ENCODE data around the gene NFIB.
A peak's percentile ranks its signal among the peaks of the same experiment; 100 is the strongest.

The NFIB gene

GRCh38 chr9:14313951-14314423 lies at the start of gene NFIB:
TSS of gene NFIB (minus strand) at chr9:14314141. CDS start at chr9:14313511, 630 bp downstream.
- peak within 1 kb of the TSS; percentile 55 for H3K4me3 ChIP-seq (ENCODE audit: low read depth, low read length)

GRCh38 chr9:14362175-14362574 lies 48.2 kb upstream of the NFIB start:
- ChIA-PET CTCF (interaction anchor here (3.9 kb wide), 1 partner anchor 10 kb away, joined by 44 read pairs; no protein-coding TSS in a partner anchor), POLR2A (no interaction called here)
- no peak for DNase-seq (ENCODE audit: low read depth, low spot score)
- H3K4me3 ChIP-seq (ENCODE audit: low read depth, low read length): no peak overlapping the region
- TF ChIP-seq CTCF (IDR thresholded peaks at IDR 0.05; ENCODE audit: insufficient read depth, low read length, missing control alignments): no peak

More at GRCh38 chr9:14313951-14314423, at the start of gene NFIB:
- CTCF ChIA-PET: no interaction called here
- TF ChIP-seq CTCF (IDR thresholded peaks at IDR 0.05; ENCODE audit: insufficient read depth, low read length, missing control alignments): no peak
- POLR2A ChIA-PET: no interaction called here
- no peak for DNase-seq (ENCODE audit: low read depth, low spot score)

- TF ChIP-seq CTCF (IDR thresholded peaks at IDR 0.05; ENCODE audit: insufficient read depth, low read length, missing control alignments): no peak
- no peak for DNase-seq (ENCODE audit: low read depth, low spot score)
- ChIA-PET POLR2A (no interaction called here), CTCF (interaction anchor here (1.1 to 3.9 kb wide), 2 partner anchors 8 to 65 kb away, joined by 3 to 44 read pairs; no protein-coding TSS in a partner anchor)
- H3K4me3 ChIP-seq (ENCODE audit: low read depth, low read length): no peak overlapping the region
These were observed 47.1 kb upstream of the NFIB start for GRCh38 chr9:14361074-14361473.

GRCh38 chr9:14358523-14358922 lies 44.6 kb upstream of the NFIB start:
- DNase-seq (ENCODE audit: low read depth, low spot score): no peak

GRCh38 chr9:14356351-14357265 lies 42.7 kb upstream of the NFIB start:
- ChIA-PET CTCF (no interaction called here), POLR2A (no interaction called here)
- no peak for TF ChIP-seq CTCF (IDR thresholded peaks at IDR 0.05; ENCODE audit: insufficient read depth, low read length, missing control alignments)
- H3K4me3 ChIP-seq (ENCODE audit: low read depth, low read length): no peak overlapping the region
- no peak for DNase-seq (ENCODE audit: low read depth, low spot score)

More at GRCh38 chr9:14358523-14358922, 44.6 kb upstream of the NFIB start:
- CTCF ChIA-PET: no interaction called here
- no peak overlapping the region for H3K4me3 ChIP-seq (ENCODE audit: low read depth, low read length)
- TF ChIP-seq CTCF (IDR thresholded peaks at IDR 0.05; ENCODE audit: insufficient read depth, low read length, missing control alignments): no peak
- POLR2A ChIA-PET: no interaction called here

- ChIA-PET POLR2A (interaction anchor here (0.8 kb wide), 1 partner anchor 238 kb away, joined by 3 read pairs; no protein-coding TSS in a partner anchor), CTCF (interaction anchor here (0.7 to 5.0 kb wide), 31 partner anchors 8 to 1322 kb away, joined by 3 to 44 read pairs (median 5); no protein-coding TSS in a partner anchor)
- no peak overlapping the region for H3K4me3 ChIP-seq (ENCODE audit: low read depth, low read length)
- TF ChIP-seq CTCF (IDR thresholded peaks at IDR 0.05; ENCODE audit: insufficient read depth, low read length, missing control alignments): no peak
- no peak for DNase-seq (ENCODE audit: low read depth, low spot score)
These were observed 40.3 kb upstream of the NFIB start for GRCh38 chr9:14354201-14354600.

Measured in AG04449 (cell line).